ENCODE results near the gene HEPN1.

Gene HEPN1

DNA sequence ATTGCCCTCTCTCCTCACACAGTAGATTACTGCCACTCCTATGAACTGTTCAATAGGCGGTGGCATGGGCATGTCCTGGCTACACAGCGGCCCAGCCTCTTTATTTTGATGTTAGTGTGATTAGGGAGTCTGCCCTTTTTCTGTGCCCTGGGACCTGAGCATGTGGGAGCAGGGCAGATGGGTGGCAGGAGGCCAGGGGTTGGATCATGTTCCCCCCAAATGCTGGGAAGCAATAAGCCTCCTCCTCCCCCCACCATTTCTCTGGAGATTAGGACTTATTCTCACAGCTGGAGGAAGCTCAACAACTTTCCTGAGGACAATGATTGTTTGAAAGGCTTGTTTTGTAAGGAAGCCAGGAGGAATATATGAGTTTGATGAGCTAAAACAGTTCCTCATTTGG lies 848 bp downstream of the HEPN1 start:
- no peak overlapping the region for H3K4me3 ChIP-seq (ENCODE audit: low read depth, low read length)
- no peak for TF ChIP-seq CTCF (IDR thresholded peaks at IDR 0.05; ENCODE audit: borderline replicate concordance, insufficient read depth, low read depth, low read length)

- no peak for TF ChIP-seq CTCF (IDR thresholded peaks at IDR 0.05; ENCODE audit: borderline replicate concordance, insufficient read depth, low read depth, low read length)
- no peak overlapping the region for H3K4me3 ChIP-seq (ENCODE audit: low read depth, low read length)
These were observed 1.3 kb downstream of the HEPN1 start for GRCh38 chr11:124920356-124920755.

GRCh38 chr11:124920870-124921609 lies 2.0 kb downstream of the HEPN1 start:
- no peak for TF ChIP-seq CTCF (IDR thresholded peaks at IDR 0.05; ENCODE audit: borderline replicate concordance, insufficient read depth, low read depth, low read length)
- no peak overlapping the region for H3K4me3 ChIP-seq (ENCODE audit: low read depth, low read length)

DNA sequence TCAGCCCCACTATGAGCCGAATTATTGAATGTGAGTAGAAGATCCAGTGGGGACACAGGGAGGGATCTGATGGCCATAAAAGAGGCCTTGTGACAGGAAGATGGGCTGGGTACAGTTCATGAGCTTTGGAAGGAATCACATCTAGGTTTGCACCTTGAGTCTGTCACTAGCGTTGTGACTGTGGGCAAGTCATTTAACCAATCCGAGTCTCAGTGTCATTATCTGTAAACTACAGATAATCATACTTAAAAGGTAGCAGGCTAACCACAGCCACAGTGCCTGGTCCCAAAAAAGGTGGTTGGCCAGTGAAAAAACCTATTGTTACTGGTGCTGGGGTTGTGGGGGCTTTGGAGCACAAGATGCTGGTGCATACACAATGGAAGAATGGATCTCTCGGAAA lies 3.8 kb downstream of the HEPN1 start:
- no peak for TF ChIP-seq CTCF (IDR thresholded peaks at IDR 0.05; ENCODE audit: borderline replicate concordance, insufficient read depth, low read depth, low read length)
- no peak overlapping the region for H3K4me3 ChIP-seq (ENCODE audit: low read depth, low read length)

- TF ChIP-seq CTCF (IDR thresholded peaks at IDR 0.05; ENCODE audit: borderline replicate concordance, insufficient read depth, low read depth, low read length) = no peak
- no peak overlapping the region for H3K4me3 ChIP-seq (ENCODE audit: low read depth, low read length)
These were observed 4.2 kb downstream of the HEPN1 start for GRCh38 chr11:124923296-124923695.

DNA sequence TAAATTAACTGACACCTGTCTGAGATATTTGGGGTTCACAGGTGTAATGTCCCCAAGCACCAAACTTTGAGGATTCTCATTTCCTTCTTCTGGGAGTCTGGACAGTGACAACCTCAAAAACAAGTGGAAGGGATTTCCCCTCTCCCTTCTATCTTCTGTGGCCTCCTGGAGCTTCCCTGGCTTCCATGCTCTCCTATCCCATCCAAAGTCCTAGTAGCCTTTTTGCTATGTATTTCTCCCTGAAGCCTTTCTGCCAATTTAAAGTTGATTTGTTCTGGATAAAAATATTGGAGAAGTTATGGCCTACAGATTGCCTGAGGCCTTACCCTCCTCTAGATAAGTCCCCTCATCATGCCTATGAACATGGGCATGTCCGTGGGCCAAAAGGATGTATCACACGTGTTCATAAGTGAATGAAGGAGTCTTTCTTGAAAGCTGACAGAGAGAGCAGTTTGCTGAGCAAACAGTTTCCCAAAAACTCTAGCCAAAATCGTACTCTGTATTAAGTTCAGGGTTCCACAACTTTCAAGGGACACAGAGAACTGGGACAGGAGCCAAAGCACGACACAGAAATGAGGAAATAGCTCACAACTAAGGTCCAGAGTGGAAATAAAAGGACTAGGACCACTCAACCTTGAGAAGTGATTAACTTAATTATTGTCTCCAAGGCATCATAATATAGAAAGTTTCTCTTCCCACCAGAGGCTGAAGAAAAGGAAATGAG lies 10.1 kb downstream of the HEPN1 start:
- TF ChIP-seq CTCF (IDR thresholded peaks at IDR 0.05; ENCODE audit: borderline replicate concordance, insufficient read depth, low read depth, low read length) = no peak
- no peak overlapping the region for H3K4me3 ChIP-seq (ENCODE audit: low read depth, low read length)

DNA sequence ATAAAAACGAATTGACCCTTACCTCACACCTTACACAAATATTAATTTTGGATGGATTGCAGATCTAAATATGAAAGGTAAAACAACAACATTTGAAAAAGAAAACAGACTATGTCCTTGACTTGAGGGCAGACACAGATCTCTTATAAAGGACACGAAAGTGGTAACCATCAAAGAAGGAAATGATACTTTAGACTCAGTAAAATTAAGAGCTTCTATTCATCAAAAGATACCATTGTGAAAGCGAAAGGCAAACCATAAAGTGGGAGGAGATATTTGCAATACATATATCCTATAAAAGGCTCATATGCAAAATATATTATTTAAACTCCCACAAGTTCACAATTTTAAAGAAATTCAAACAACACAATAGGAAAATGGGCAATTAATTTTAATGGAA lies 11.7 kb downstream of the HEPN1 start:
- TF ChIP-seq CTCF (IDR thresholded peaks at IDR 0.05; ENCODE audit: borderline replicate concordance, insufficient read depth, low read depth, low read length) = no peak

More for the DNA sequence above, 11.7 kb downstream of the HEPN1 start:
- H3K4me3 ChIP-seq (ENCODE audit: low read depth, low read length) = no peak overlapping the region
